Measurements from ENCODE around the gene FGR.
"Not testable (repeated sequence)": the region's sequence is repeated elsewhere in the genome, so short reads cannot be mapped to it uniquely, and the experiment has no call there.

Gene FGR

GRCh38 chr1:27634985-27635367, at the start of gene FGR:
Gene FGR, minus strand, starts transcription at chr1:27635185. Its CDS starts 11,269 bp downstream, at chr1:27623916.
- H3K4me3 ChIP-seq (ENCODE audit: low read depth, low read length), result peak within 1 kb of the TSS; percentile 22
- no peak for TF ChIP-seq CTCF (IDR thresholded peaks at IDR 0.05; ENCODE audit: low read depth, low read length)

GRCh38 chr1:27684176-27684575, 49.2 kb upstream of the FGR start:
- no peak for TF ChIP-seq CTCF (IDR thresholded peaks at IDR 0.05; ENCODE audit: low read depth, low read length)
- H3K4me3 ChIP-seq (ENCODE audit: low read depth, low read length), result no peak overlapping the region

GRCh38 chr1:27682351-27682944, 47.5 kb upstream of the FGR start:
- no peak overlapping the region for H3K4me3 ChIP-seq (ENCODE audit: low read depth, low read length)
- no peak for TF ChIP-seq CTCF (IDR thresholded peaks at IDR 0.05; ENCODE audit: low read depth, low read length)

GRCh38 chr1:27681580-27681979, 46.6 kb upstream of the FGR start:
- not testable (repeated sequence) for H3K4me3 ChIP-seq (ENCODE audit: low read depth, low read length)

- H3K4me3 ChIP-seq (ENCODE audit: low read depth, low read length), result not testable (repeated sequence)
Observed at GRCh38 chr1:27680225-27680791, 45.3 kb upstream of the FGR start.

GRCh38 chr1:27678747-27679146, 43.8 kb upstream of the FGR start:
- no peak for TF ChIP-seq CTCF (IDR thresholded peaks at IDR 0.05; ENCODE audit: low read depth, low read length)
- no peak overlapping the region for H3K4me3 ChIP-seq (ENCODE audit: low read depth, low read length)

- no peak overlapping the region for H3K4me3 ChIP-seq (ENCODE audit: low read depth, low read length)
- no peak for TF ChIP-seq CTCF (IDR thresholded peaks at IDR 0.05; ENCODE audit: low read depth, low read length)
Observed at GRCh38 chr1:27676410-27676809, 41.4 kb upstream of the FGR start.

GRCh38 chr1:27672750-27673112, 37.7 kb upstream of the FGR start:
- H3K4me3 ChIP-seq (ENCODE audit: low read depth, low read length), result peak overlapping the region; percentile 70
- no peak for TF ChIP-seq CTCF (IDR thresholded peaks at IDR 0.05; ENCODE audit: low read depth, low read length)

All from WI38 (cell line).